HCT116 (cell line): Measurements from ENCODE around the gene BTBD16. TPM values are rescaled to one million over a fixed set of nuclear protein-coding genes. Genes with fewer than 3 reads are reported as not detected.

Source experiments
- ATAC-seq: fragments of 200-7000 bp; cut with Tn5 transposase; 2 replicates; pipeline ENCODE4 v1.9.1; 2020; ENCODE audit warnings: mild to moderate bottlenecking, moderate library complexity
- BruUV-seq: library from RNA; stranded (reverse); fragments of 400-500 nt; replicated peaks from 2 replicates; lab custom pipeline; 2021; lab: Mats Ljungman, UMichigan
- CTCF ChIA-PET: fragments of 300-600 bp; sonication (Branson Sonifier 250); formaldehyde crosslinking; loops from one replicate; lab custom pipeline; 2021; ENCODE audit warnings: antibody characterized with exemption; lab: Charles Lee
- POLR2A ChIA-PET: fragments of 300-600, 350-600 bp; sonication (Branson Sonifier 250); formaldehyde crosslinking; loops from one replicate; lab custom pipeline; 2021; ENCODE audit warnings: antibody characterized with exemption; lab: Charles Lee
- RAD21 ChIA-PET, 2 experiments: fragments of 300-600 bp; sonication (Branson Sonifier 250); formaldehyde crosslinking; loops; one replicate each; lab custom pipeline; 2023; ENCODE audit warnings: low total read pairs in 2 of 2; ENCODE audit not compliant: uncharacterized antibody in 2 of 2, unreplicated experiment in 2 of 2, low non-redundant PET in 1 of 2; lab: Charles Lee
- DNase-seq: peaks from one replicate; pipeline ENCODE4 v3.0.0-alpha.2; 2010; ENCODE audit warnings: low read depth, low spot score
- H2AFZ ChIP-seq: fragments of 200-600 bp; shearing (Covaris generic), sonication (generic); 2 replicates; pipeline ENCODE4 v1.6.1; 2017; ENCODE audit warnings: low read depth, mixed run types, mixed read lengths, antibody characterized with exemption, low read length; ENCODE audit not compliant: poor library complexity, severe bottlenecking
- H3K27ac ChIP-seq: 2 replicates; pipeline ENCODE4 v1.5.1; 2012; ENCODE audit warnings: low read depth, low read length
- H3K27me3 ChIP-seq: fragments of 200-600 bp; sonication (generic); 2 replicates; pipeline ENCODE4 v1.6.1; 2016; ENCODE audit warnings: mixed run types, low read length, mixed read lengths; ENCODE audit not compliant: insufficient read depth
- H3K36me3 ChIP-seq, 2 experiments: fragments of 200-500 bp in 1 of 2; fragments of 200-600 bp in 1 of 2; sonication (Bioruptor generic) in 1 of 2; sonication (generic) in 1 of 2; 2 replicates each; pipeline versions ENCODE4 v1.5.1 to v1.6.1; 2014 to 2016; ENCODE audit warnings: low read length in 2 of 2, inconsistent platforms in 1 of 2, mixed read lengths in 1 of 2, mixed run types in 1 of 2; ENCODE audit not compliant: insufficient read depth in 2 of 2, control insufficient read depth in 1 of 2
- H3K4me1 ChIP-seq, 2 experiments: fragments of 200-600 bp in 1 of 2; sonication (generic) in 1 of 2; 2 replicates each; pipeline versions ENCODE4 v1.5.1 to v1.6.1; 2012 to 2017; ENCODE audit warnings: low read length in 2 of 2, inconsistent platforms in 1 of 2, mild to moderate bottlenecking in 1 of 2, mixed read lengths in 1 of 2, mixed run types in 1 of 2, moderate library complexity in 1 of 2; ENCODE audit not compliant: insufficient read depth in 2 of 2, control insufficient read depth in 1 of 2
- H3K4me2 ChIP-seq: fragments of 200-600 bp; sonication (generic); 2 replicates; pipeline ENCODE4 v1.6.1; 2017; ENCODE audit warnings: mixed run types, low read length, mixed read lengths
- H3K4me3 ChIP-seq, 2 experiments: fragments of 200-600 bp in 1 of 2; sonication (generic) in 1 of 2; replicated peaks in 1 of 2; 2 replicates each; pipeline ENCODE4 v1.5.1; 2011 to 2016; ENCODE audit warnings: low read length in 2 of 2, control low read depth in 1 of 2, low read depth in 1 of 2, mild to moderate bottlenecking in 1 of 2, mixed read lengths in 1 of 2, mixed run types in 1 of 2
- H3K79me2 ChIP-seq: fragments of 200-600 bp; sonication (generic); 2 replicates; pipeline ENCODE4 v1.6.1; 2017; ENCODE audit warnings: mild to moderate bottlenecking, mixed run types, low read length, moderate library complexity, mixed read lengths; ENCODE audit not compliant: insufficient read depth
- H3K9ac ChIP-seq: fragments of 200-600 bp; sonication (generic); 2 replicates; pipeline ENCODE4 v1.6.1; 2016; ENCODE audit warnings: low read length, mixed read lengths
- H3K9me2 ChIP-seq: fragments of 200-600 bp; sonication (generic), shearing (Covaris generic); 2 replicates; pipeline ENCODE4 v1.6.1; 2017; ENCODE audit warnings: mixed run types, mild to moderate bottlenecking, moderate library complexity; ENCODE audit not compliant: insufficient read depth
- H3K9me3 ChIP-seq, 2 experiments: fragments of 200-500 bp in 1 of 2; fragments of 200-600 bp in 1 of 2; sonication (Bioruptor generic) in 1 of 2; sonication (generic) in 1 of 2; 2 replicates each; pipeline ENCODE4 v1.6.1; 2014 to 2017; ENCODE audit warnings: low read length in 2 of 2, mixed read lengths in 2 of 2, inconsistent platforms in 1 of 2, low read depth in 1 of 2, mild to moderate bottlenecking in 1 of 2, mixed run types in 1 of 2, moderate library complexity in 1 of 2; ENCODE audit not compliant: control insufficient read depth in 1 of 2, insufficient read depth in 1 of 2
- H4K20me1 ChIP-seq: fragments of 200-600 bp; sonication (generic), shearing (Covaris generic); 2 replicates; pipeline ENCODE4 v1.6.1; 2017; ENCODE audit warnings: mixed run types, mild to moderate bottlenecking, moderate library complexity; ENCODE audit not compliant: insufficient read depth
- ATF3 ChIP-seq: IDR thresholded peaks from 2 replicates; pipeline ENCODE4 v1.6.1; 2012
- CBX3 ChIP-seq: IDR thresholded peaks from 2 replicates; pipeline ENCODE4 v1.6.1; 2012; ENCODE audit warnings: low read depth
- CEBPB ChIP-seq: IDR thresholded peaks from 2 replicates; pipeline ENCODE4 v1.6.1; 2012; ENCODE audit warnings: low read depth
- CTCF ChIP-seq, 3 experiments: fragments of 200-600 bp in 1 of 3; sonication (generic) in 1 of 3; IDR thresholded peaks in 2 of 3; conservative IDR thresholded peaks in 1 of 3; 2 replicates each; pipeline ENCODE4 v1.5.1; 2012 to 2017; ENCODE audit warnings: low read depth in 2 of 3, low read length in 2 of 3, antibody characterized with exemption in 1 of 3, borderline replicate concordance in 1 of 3, control low read depth in 1 of 3, mild to moderate bottlenecking in 1 of 3, mixed read lengths in 1 of 3, mixed run types in 1 of 3, moderate library complexity in 1 of 3; ENCODE audit not compliant: insufficient read depth in 1 of 3
- EGR1 ChIP-seq: IDR thresholded peaks from 2 replicates; pipeline ENCODE4 v1.6.1; 2012; ENCODE audit warnings: low read depth
- ELF1 ChIP-seq: IDR thresholded peaks from 2 replicates; pipeline ENCODE4 v1.6.1; 2012; ENCODE audit warnings: low read depth, borderline replicate concordance
- EZH2 ChIP-seq: fragments of 200-600 bp; sonication (generic); IDR thresholded peaks from 2 replicates; pipeline ENCODE4 v1.6.1; 2017; ENCODE audit warnings: antibody characterized with exemption, mixed run types
- EZH2phosphoT487 ChIP-seq: fragments of 200-600 bp; IDR thresholded peaks from 2 replicates; pipeline ENCODE4 v1.6.1; 2018; ENCODE audit warnings: antibody characterized with exemption, borderline replicate concordance
- JUND ChIP-seq: IDR thresholded peaks from 2 replicates; pipeline ENCODE4 v1.6.1; 2012
- POLR2A ChIP-seq: IDR thresholded peaks from 2 replicates; pipeline ENCODE4 v1.7.0; 2011; ENCODE audit warnings: borderline replicate concordance; ENCODE audit not compliant: insufficient read depth, insufficient read length; ENCODE audit errors: extremely low read depth
- RAD21 ChIP-seq: IDR thresholded peaks from 2 replicates; pipeline ENCODE4 v1.6.1; 2012; ENCODE audit warnings: low read depth, mild to moderate bottlenecking
- REST ChIP-seq: IDR thresholded peaks from 2 replicates; pipeline ENCODE4 v1.6.1; 2012; ENCODE audit warnings: low read depth
- SIN3A ChIP-seq: IDR thresholded peaks from 2 replicates; pipeline ENCODE4 v1.6.1; 2012; ENCODE audit warnings: low read depth
- SP1 ChIP-seq: IDR thresholded peaks from 2 replicates; pipeline ENCODE4 v1.6.1; 2012; ENCODE audit warnings: low read depth
- TCF7L2 ChIP-seq: IDR thresholded peaks from 2 replicates; pipeline ENCODE4 v1.7.0; 2011; ENCODE audit warnings: borderline replicate concordance, inconsistent platforms; ENCODE audit not compliant: insufficient read depth, insufficient read length; ENCODE audit errors: extremely low read depth
- YY1 ChIP-seq: IDR thresholded peaks from 2 replicates; pipeline ENCODE4 v1.6.1; 2011; ENCODE audit warnings: low read length, low read depth, moderate library complexity, mild to moderate bottlenecking; ENCODE audit not compliant: insufficient replicate concordance; ENCODE audit errors: extremely low read depth
- ZBTB33 ChIP-seq: IDR thresholded peaks from 2 replicates; pipeline ENCODE4 v1.6.1; 2011; ENCODE audit warnings: mild to moderate bottlenecking, low read length, moderate library complexity; ENCODE audit not compliant: insufficient replicate concordance; ENCODE audit errors: extremely low read depth
- ZFX ChIP-seq: fragments of 450-650 bp; IDR thresholded peaks from 2 replicates; pipeline ENCODE4 v1.6.1; 2017
- ZNF274 ChIP-seq: fragments of 200-500 bp; sonication (Bioruptor generic); IDR thresholded peaks from 2 replicates; pipeline ENCODE4 v1.6.1; 2014; ENCODE audit warnings: mild to moderate bottlenecking, low read depth, low read length, inconsistent platforms
- intact Hi-C: fragments of 100-400 bp; cut with micrococcal nuclease; formaldehyde crosslinking; loops from 2 replicates; pipeline ENCODE4 v1.10.0; 2022
- total RNA-seq: library from RNA; stranded (reverse); gene quantifications from one replicate; pipeline ENCODE4 v1.2.1, GENCODE V29; 2021; ENCODE audit not compliant: unreplicated experiment

BTBD16 gene
- total RNA-seq, 1 experiment from 2014 or later = 0.27 TPM

GRCh38 chr10:122282253-122282671 lies 11.2 kb downstream of the BTBD16 start:
- ChIA-PET RAD21 (no interaction called here), POLR2A (no interaction called here), CTCF (interaction anchor here (1.3 kb wide), 1 partner anchor 153 kb away, joined by 4 read pairs; no protein-coding TSS in a partner anchor)
- no peak for ATAC-seq
- no peak overlapping the region for H3K4me3 ChIP-seq
- no peak overlapping the region for H3K9ac ChIP-seq
- H3K27me3 ChIP-seq = no peaks in the 10 kb centered on the region
- H4K20me1 ChIP-seq = no peaks in the 10 kb centered on the region
- TF ChIP-seq POLR2A = no peak
- TF ChIP-seq CEBPB = no peak
- no peak for TF ChIP-seq YY1
- TF ChIP-seq ZBTB33 = no peak
- TF ChIP-seq ATF3 = no peak
- TF ChIP-seq RAD21 = no peak
- TF ChIP-seq SP1 = no peak
- TF ChIP-seq CBX3 = no peak
- no peak for TF ChIP-seq JUND
- no peak for TF ChIP-seq CTCF (IDR thresholded peaks at IDR 0.05 in 2 of 3, conservative IDR thresholded peaks at IDR 0.05 in 1 of 3; ENCODE audit: borderline replicate concordance in 1 of 3, insufficient read depth in 1 of 3, low read depth in 2 of 3, low read length in 2 of 3)
- TF ChIP-seq SIN3A = no peak
- no peak for TF ChIP-seq ZFX
- no peak for TF ChIP-seq EGR1
- TF ChIP-seq EZH2phosphoT487 = no peak
- no peak for TF ChIP-seq ZNF274
- TF ChIP-seq TCF7L2 = no peak
- TF ChIP-seq EZH2 = no peak
- no peak for TF ChIP-seq ELF1
- TF ChIP-seq REST = no peak
- intact Hi-C loops = no loop called here
- peaks cover 2 to 15% of the 10 kb centered on the region in 2 experiments for H3K4me1 ChIP-seq
- H3K79me2 ChIP-seq = no peaks in the 10 kb centered on the region
- DNase-seq = no peak
- H3K4me2 ChIP-seq = no peak overlapping the region
- no TSS peak for BruUV-seq
- no peaks in the 10 kb centered on the region for H3K9me3 ChIP-seq
- H3K27ac ChIP-seq = no peak overlapping the region
- no peaks in the 10 kb centered on the region for H3K36me3 ChIP-seq
- H3K9me2 ChIP-seq = no peaks in the 10 kb centered on the region
- H2AFZ ChIP-seq = no peak overlapping the region
